Astrocyte of the spinal cord (primary cell): ENCODE measurements around the gene DSCAML1.

Experiments used
- DNase-seq: peaks from one replicate; pipeline ENCODE4 v3.0.0; 2011; ENCODE audit warnings: low read depth, low spot score
- H3K4me3 ChIP-seq: 2 replicates; pipeline ENCODE4 v1.5.1; 2011; ENCODE audit warnings: low read depth, mild to moderate bottlenecking, low read length, moderate library complexity
- CTCF ChIP-seq: IDR thresholded peaks from 2 replicates; pipeline ENCODE4 v1.5.1; 2012; ENCODE audit warnings: low read depth, mild to moderate bottlenecking, low read length, inconsistent platforms
- in situ Hi-C: cut with HindIII; loops from 2 replicates; pipeline ENCODE4 v1.10.0; 2017; ENCODE audit warnings: low sequenced_read_pairs

DSCAML1 gene

GRCh38 chr11:117473481-117474091 is 323.4 kb downstream of the DSCAML1 start:
- in situ Hi-C loops: no loop called here
- TF ChIP-seq CTCF: no peak
- no peak overlapping the region for H3K4me3 ChIP-seq
- DNase-seq: no peak

- DNase-seq: no peak
- in situ Hi-C loops: no loop called here
- no peak for TF ChIP-seq CTCF
- no peak overlapping the region for H3K4me3 ChIP-seq
Measured at GRCh38 chr11:117471776-117472175, 325.2 kb downstream of the DSCAML1 start.

- in situ Hi-C loops: no loop called here
- DNase-seq: no peak
- no peak overlapping the region for H3K4me3 ChIP-seq
- no peak for TF ChIP-seq CTCF
Measured at GRCh38 chr11:117470576-117470975, 326.4 kb downstream of the DSCAML1 start.

- no peak overlapping the region for H3K4me3 ChIP-seq
- TF ChIP-seq CTCF: no peak
- DNase-seq: no peak
- in situ Hi-C loops: no loop called here
Measured at GRCh38 chr11:117468888-117469287, 328.1 kb downstream of the DSCAML1 start.

GRCh38 chr11:117467770-117468169 is 329.2 kb downstream of the DSCAML1 start:
- DNase-seq: no peak
- in situ Hi-C loops: no loop called here
- H3K4me3 ChIP-seq: no peak overlapping the region
- no peak for TF ChIP-seq CTCF

- DNase-seq: no peak
- no peak overlapping the region for H3K4me3 ChIP-seq
- TF ChIP-seq CTCF: no peak
- in situ Hi-C loops: no loop called here
Measured at GRCh38 chr11:117466966-117467365, 330.1 kb downstream of the DSCAML1 start.
